GM10266 (cell line): ENCODE results near the gene TMSB15B.
"Not testable (repeated sequence)": the region's sequence is repeated elsewhere in the genome, so short reads cannot be mapped to it uniquely, and the experiment has no call there.

Experiments
- DNase-seq: peaks from one replicate; pipeline ENCODE4 v3.0.0; 2012; ENCODE audit errors: extremely low spot score
- CTCF ChIP-seq: IDR thresholded peaks from 2 replicates; pipeline ENCODE4 v1.5.1; 2012; ENCODE audit warnings: mild to moderate bottlenecking, low read depth; ENCODE audit not compliant: control insufficient read depth, insufficient read depth; ENCODE audit errors: missing control alignments

Gene TMSB15B

DNA sequence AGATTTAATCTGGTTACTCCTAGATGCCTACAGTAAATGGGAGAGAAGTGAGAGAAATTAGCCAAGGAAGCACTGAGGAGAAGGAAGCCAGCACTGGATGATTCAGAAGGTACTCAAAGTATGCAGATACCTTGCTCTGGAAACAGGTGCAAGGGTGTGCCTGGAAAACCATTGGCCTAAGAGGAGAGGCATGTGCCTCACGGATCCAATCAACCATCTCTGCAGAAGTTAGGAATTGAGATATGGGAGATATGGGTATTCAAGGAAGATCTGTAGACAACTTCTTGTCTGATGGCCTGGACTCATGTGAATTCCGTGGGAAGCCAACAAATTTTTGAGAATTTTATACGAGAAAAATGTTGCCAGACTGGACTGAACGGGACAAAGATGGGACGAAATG is 46.4 kb downstream of the TMSB15B start:
- no peak for TF ChIP-seq CTCF
- no peak for DNase-seq

DNA sequence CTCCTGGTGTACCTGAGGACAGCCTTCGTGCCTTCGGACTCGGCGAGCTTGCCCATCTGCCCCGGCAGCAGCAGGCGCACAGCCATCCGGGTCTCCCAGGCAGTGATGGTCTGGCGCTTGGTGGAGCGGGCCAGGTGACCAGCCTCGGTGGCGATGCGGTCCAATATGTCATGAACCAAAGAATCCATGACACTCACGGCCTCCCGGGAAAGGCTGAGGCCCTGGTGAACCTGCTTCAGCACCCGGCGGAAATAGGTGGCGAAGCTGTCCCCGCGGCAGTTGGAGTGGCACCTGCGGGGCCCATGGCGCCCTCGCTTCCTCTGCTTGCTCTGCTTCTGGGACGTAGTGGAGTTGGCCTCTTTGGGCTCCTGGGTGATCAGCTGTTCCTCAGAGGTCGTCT is 50.7 kb downstream of the TMSB15B start:
- no peak for TF ChIP-seq CTCF
- no peak for DNase-seq

- no peak for TF ChIP-seq CTCF
- DNase-seq = no peak
These were observed 51.2 kb downstream of the TMSB15B start, which contains the start of gene H2BW1 for GRCh38 chrX:104013606-104014005. H2BW1 (minus strand) TSS chrX:104013708; CDS start chrX:104013576, 132 bp downstream.

- DNase-seq = not testable (repeated sequence)
These were observed 53.1 kb downstream of the TMSB15B start for GRCh38 chrX:104015576-104015975.
